Subcutaneous abdominal adipose tissue (tissue), 5 donors: Measurements from ENCODE around the gene SCAF1.

Source experiments
- H3K27ac ChIP-seq: one replicate; pipeline ENCODE4 v1.7.0; 2013; ENCODE audit warnings: low read depth, mild to moderate bottlenecking, inconsistent platforms, low read length, moderate library complexity
- H3K27me3 ChIP-seq, 5 donors: one replicate each; pipeline ENCODE4 v1.7.0; 2013; ENCODE audit warnings: low read length in 5 of 5, inconsistent platforms in 1 of 5; ENCODE audit not compliant: control insufficient read depth in 5 of 5, insufficient read depth in 4 of 5
- H3K36me3 ChIP-seq, 5 donors: one replicate each; pipeline ENCODE4 v1.7.0; 2013; ENCODE audit warnings: low read length in 5 of 5; ENCODE audit not compliant: control insufficient read depth in 5 of 5, insufficient read depth in 5 of 5
- H3K4me1 ChIP-seq, 5 donors: one replicate each; pipeline ENCODE4 v1.7.0; 2013; ENCODE audit warnings: low read length in 5 of 5, mild to moderate bottlenecking in 3 of 5, moderate library complexity in 1 of 5; ENCODE audit not compliant: control insufficient read depth in 5 of 5, insufficient read depth in 5 of 5
- H3K4me3 ChIP-seq, 5 donors: one replicate each; pipeline ENCODE4 v1.7.0; 2013; ENCODE audit warnings: low read length in 5 of 5, low read depth in 1 of 5
- H3K9ac ChIP-seq, 5 donors: one replicate each; pipeline ENCODE4 v1.7.0; 2013; ENCODE audit warnings: low read length in 5 of 5, mild to moderate bottlenecking in 4 of 5, moderate library complexity in 3 of 5
- H3K9me3 ChIP-seq, 5 donors: one replicate each; pipeline ENCODE4 v1.7.0; 2013; ENCODE audit warnings: low read length in 5 of 5; ENCODE audit not compliant: control insufficient read depth in 5 of 5
- donor health status: healthy.
- donor health status: healthy.
- donor health status: healthy.
- donor health status: healthy.
- donor health status: healthy.

SCAF1 gene

DNA sequence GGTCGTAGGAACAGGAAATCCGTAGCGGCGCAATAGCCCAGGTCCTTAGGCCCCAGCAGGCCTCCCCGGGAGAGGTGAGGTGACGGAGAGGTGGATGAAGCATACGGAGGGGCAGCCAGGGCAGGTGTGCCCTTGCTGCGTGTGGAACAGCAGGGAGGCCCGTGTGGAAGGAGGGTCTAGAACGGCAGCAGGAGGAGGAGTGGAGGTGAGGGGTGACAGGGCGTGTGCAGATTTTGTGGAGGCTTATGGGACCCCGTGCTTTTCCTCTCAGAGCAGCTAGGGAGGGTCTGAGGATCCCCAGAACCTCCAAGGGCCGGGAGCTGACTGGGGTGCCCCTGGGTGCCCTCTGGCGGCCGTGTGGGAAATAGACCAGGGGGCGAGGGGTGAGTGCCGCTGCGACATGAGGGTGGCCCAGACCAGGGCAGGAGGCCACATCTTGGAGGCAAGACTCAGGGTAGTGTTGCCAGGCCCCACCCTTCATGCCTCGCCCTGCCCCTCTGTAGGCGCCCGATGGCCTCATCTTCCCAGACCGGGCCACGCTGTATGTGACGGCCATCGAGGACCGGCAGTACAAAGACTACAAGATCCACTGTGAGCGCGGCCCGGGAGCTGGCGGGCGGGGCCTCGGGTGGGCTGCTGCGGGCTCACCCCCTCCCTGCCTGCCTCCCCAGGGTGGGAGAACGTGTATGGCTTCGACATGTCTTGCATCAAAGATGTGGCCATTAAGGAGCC is 42.4 kb downstream of the SCAF1 start:
- Histone ChIP-seq H3K4me1 (peaks cover 4 to 56% (median 35%) of the 10 kb centered on the region in 5 donors), H3K27ac (no peak overlapping the region), H3K9ac (no peak overlapping the region), H3K4me3 (no peak overlapping the region), H3K9me3 (no peaks in the 10 kb centered on the region), H3K27me3 (peaks cover 2 to 12% (median 6%) of the 10 kb centered on the region in 5 donors), H3K36me3 (peaks cover 0 to 57% (median 49%) of the 10 kb centered on the region in 5 donors)

DNA sequence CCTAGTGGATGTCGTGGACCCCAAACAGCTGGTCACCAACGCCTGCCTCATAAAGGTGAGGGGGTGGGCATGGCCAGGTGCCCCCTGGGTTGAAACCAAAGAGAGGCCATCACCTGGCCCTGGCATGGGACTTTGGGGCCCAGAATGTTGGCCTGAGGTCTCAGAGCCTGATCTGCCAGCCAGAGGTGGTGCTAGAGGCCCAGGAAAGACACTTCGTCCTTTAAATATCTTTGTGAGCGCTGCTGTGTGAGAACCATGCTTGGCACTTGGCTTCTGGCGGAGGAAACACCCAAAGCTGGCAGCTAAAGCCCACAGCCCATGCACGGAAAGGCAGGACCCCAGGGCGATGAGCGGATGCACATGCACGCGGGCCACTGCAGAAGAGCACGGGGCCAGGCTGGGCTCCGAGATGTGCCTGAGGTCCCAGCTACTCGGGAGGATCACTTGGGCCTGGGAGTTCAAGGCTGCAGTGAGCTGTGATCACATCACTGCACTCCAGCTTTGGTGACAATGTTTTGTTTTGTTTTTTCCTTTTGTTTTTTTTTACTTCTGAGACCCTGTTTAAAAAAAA is 43.1 kb downstream of the SCAF1 start:
- Histone ChIP-seq H3K27me3 (peaks cover 5 to 18% (median 10%) of the 10 kb centered on the region in 5 donors), H3K4me1 (peaks cover 4 to 57% (median 41%) of the 10 kb centered on the region in 5 donors), H3K36me3 (peaks cover 0 to 57% (median 49%) of the 10 kb centered on the region in 5 donors), H3K27ac (no peak overlapping the region), H3K4me3 (no peak overlapping the region), H3K9ac (no peak overlapping the region), H3K9me3 (no peaks in the 10 kb centered on the region)

DNA sequence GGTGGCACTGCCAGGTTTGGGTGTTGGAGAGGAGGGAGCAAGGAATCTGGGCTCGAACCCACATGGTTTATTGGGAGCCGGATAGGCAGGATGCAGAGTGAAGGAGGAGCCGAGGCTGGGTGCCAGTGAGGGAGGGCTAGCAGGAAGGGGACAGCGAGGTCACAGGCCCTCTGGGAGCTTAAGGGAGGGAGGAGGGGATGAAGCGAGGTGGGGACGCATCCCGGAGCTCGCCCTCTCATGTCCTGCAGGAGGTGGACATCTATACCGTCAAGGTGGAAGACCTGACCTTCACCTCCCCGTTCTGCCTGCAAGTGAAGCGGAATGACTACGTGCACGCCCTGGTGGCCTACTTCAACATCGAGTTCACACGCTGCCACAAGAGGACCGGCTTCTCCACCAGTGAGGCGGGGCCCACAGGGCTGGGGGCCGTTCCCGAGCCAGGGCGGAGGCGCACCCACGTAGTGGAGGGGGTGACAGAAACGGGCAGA is 43.9 kb downstream of the SCAF1 start:
- peaks cover 7 to 57% (median 41%) of the 10 kb centered on the region in 5 donors for H3K4me1 ChIP-seq
- no peak overlapping the region for H3K9ac ChIP-seq
- H3K9me3 ChIP-seq, result no peaks in the 10 kb centered on the region
- no peak overlapping the region for H3K27ac ChIP-seq
- peaks cover 9 to 25% (median 12%) of the 10 kb centered on the region in 5 donors for H3K27me3 ChIP-seq
- H3K4me3 ChIP-seq, result no peak overlapping the region
- peaks cover 0 to 57% (median 49%) of the 10 kb centered on the region in 5 donors for H3K36me3 ChIP-seq

DNA sequence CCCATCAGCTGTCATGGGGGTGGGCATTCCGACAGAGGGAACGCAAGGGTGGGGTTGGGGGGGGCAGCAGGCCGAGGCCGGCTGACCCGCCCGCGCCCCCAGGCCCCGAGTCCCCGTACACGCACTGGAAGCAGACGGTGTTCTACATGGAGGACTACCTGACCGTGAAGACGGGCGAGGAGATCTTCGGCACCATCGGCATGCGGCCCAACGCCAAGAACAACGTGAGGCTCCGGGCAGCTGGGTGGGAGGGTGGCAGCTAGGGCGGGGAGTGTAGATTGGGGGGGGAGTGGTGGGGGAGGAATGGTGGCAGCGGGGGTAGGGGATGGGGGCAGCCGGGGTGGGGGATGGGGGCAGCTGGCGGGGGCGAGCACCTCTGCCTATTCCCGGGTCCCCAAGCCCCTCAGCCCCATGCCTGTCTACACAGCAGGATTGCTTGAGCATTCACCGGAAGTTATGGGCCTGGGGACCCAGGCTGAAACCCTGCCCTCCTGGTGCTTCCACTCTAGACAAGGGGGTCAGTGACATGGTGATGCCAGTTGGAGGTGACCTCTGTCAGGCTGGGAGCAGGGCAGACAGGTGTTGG is 44.6 kb downstream of the SCAF1 start:
- peaks cover 7 to 61% (median 46%) of the 10 kb centered on the region in 5 donors for H3K4me1 ChIP-seq
- H3K27ac ChIP-seq, result no peak overlapping the region
- no peak overlapping the region for H3K9ac ChIP-seq
- no peak overlapping the region for H3K4me3 ChIP-seq
- H3K9me3 ChIP-seq, result no peaks in the 10 kb centered on the region
- H3K27me3 ChIP-seq, result peaks cover 10 to 32% (median 19%) of the 10 kb centered on the region in 5 donors
- peaks cover 0 to 57% (median 49%) of the 10 kb centered on the region in 5 donors for H3K36me3 ChIP-seq

DNA sequence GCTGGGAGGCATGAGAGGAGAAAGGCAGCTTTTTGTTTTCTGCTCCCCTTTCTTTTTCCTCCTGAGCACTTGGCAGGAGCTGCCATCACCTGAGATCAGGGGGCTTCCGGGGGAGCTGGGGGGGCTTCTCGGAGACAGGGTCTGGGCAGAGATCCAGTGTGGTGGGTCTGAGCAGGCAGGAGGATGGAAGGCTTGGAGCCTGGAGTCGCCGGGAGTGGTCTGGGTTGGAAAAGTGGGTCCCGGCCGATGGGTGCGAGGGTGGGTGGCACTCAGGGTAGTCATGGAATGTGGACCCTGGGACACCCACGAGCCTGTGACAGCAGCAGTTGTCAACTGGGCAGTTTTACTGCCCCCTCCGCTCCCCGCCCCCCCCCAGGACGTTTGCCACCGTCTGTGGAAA is 45.1 kb downstream of the SCAF1 start:
- peaks cover 10 to 33% (median 21%) of the 10 kb centered on the region in 5 donors for H3K27me3 ChIP-seq
- H3K36me3 ChIP-seq, result peaks cover 0 to 51% (median 43%) of the 10 kb centered on the region in 5 donors
- H3K9ac ChIP-seq, result no peak overlapping the region
- peak overlapping the region in 1 of 5 donors; percentile 65 for H3K4me3 ChIP-seq
- H3K9me3 ChIP-seq, result no peaks in the 10 kb centered on the region
- H3K27ac ChIP-seq, result no peak overlapping the region
- peaks cover 7 to 58% (median 41%) of the 10 kb centered on the region in 5 donors for H3K4me1 ChIP-seq

DNA sequence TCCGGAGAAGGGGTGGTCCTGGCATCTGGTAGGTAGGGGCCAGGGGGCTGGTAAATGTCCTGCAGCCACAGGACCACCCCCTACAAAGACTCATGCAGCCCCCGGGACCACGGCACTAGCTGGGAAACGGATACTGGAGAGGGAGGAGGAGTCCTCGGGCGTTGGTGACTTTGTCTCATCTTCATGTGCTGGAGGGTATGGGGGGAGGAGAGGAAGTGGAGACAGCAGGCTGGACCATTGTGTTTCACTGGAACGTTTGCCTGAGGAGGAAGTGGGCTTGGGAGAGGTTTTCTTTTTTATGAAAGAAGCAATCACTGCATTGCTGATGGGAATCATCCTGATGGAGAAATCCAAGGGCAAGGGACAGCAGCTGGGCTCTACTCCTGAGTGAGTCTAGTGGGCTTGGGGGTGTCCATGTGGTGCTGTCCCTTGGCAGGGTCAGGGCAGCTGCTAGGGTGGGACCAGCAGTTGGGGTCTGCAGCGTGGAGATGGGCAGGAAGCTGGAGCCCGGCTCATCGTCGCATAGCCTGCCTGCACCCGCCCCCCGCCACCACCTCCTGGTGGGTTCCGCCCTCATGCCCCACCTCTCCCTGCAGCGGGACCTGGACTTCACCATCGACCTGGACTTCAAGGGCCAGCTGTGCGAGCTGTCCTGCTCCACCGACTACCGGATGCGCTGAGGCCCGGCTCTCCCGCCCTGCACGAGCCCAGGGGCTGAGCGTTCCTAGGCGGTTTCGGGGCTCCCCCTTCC is 45.7 kb downstream of the SCAF1 start:
- Histone ChIP-seq H3K4me1 (peaks cover 7 to 58% (median 40%) of the 10 kb centered on the region in 5 donors), H3K9ac (no peak overlapping the region), H3K27me3 (peaks cover 10 to 33% (median 21%) of the 10 kb centered on the region in 5 donors), H3K27ac (no peak overlapping the region), H3K9me3 (no peaks in the 10 kb centered on the region), H3K4me3 (peak overlapping the region in 2 of 5 donors; percentile 24 to 65), H3K36me3 (peaks cover 0 to 46% (median 39%) of the 10 kb centered on the region in 5 donors)

DNA sequence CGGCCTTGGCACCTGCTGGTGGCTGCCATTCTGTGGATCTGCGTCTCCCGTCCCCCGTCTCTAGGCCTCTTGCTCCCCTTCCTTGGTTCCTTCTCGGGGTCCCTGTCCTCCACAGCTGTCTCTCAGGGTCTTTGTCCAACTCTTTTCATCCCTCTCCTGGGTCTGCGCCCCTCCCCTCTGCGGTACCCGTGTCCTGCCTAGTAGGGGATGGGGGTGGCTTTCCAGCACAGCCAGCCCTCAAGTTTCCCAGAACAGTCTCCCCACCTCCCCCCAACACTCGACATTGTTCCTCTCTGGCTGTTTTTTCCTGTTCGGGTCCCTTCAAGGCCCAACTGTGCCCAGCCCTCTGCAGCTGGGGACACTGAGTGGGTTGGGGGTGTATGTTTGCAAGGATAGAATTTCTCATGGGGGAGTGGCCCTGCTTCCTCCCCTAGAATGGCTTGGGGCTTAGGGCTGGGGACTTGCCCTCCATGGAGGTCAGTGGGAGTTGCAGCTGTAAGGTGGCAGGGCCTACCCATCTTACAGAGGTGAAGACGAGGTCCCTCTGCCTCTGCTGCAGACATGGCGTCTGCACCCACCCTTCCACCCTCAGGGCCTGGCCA is 46.6 kb downstream of the SCAF1 start:
- peak overlapping the region in 2 of 5 donors; percentile 19 to 65 for H3K4me3 ChIP-seq

DNA sequence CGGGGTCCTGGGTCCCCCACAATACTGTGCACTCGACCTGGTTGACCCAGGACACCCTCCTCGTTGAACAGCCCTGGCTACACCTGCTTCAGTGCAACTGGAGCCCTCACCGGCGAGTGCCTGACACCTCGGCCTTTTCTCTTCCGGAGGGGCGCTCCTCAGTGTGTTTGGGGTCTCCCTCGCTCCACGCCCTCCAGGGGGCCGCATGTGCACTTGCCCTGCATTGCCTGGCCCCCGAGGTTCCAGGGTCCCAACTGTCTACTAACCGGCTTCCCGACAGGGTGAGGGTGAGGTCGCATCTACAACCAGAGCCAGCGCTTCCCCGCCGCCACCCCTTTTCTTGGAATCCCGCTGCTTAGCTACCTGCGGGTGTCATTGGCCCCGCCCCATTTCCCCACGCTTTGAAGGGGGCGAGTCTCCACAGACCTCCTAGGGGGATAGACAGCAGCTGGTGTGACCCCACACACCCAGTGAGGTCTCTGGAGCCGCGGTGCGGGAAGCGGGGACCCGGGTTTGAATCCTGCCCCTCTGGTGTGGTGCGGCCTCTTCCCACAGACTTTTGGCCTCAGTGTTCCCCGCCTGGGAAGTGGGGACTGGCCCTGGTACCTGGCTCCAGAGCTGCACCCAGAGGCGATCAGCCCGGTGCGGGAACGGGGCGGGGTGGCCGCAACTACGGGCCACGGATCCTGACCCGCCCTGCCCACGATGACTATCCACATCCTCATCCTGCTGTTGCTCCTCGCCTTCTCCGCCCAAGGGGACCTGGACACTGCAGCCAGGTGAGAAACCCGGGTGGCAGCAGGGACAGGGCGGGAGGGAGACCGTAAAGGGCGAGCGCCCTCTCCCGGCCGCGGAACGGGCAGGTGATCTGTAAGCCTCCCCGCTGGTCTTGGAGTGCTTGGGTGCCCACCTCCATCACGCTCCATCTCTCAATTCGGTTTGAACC is 47.4 kb downstream of the SCAF1 start, which contains the start of gene ADM5:
ADM5 (plus strand) TSS at position 462 of the 946 bp plus-strand sequence; CDS start at position 706, 244 bp downstream.
- peak within 1 kb of the TSS; percentile 43 to 75 (median 66) for H3K4me3 ChIP-seq
- H3K27me3 ChIP-seq, result peaks cover 10 to 33% (median 21%) of the 10 kb centered on the region in 5 donors
- peak within 1 kb of the TSS; percentile 30 for H3K27ac ChIP-seq
- peaks cover 0 to 34% (median 28%) of the 10 kb centered on the region in 5 donors for H3K36me3 ChIP-seq
- H3K9ac ChIP-seq, result peak within 1 kb of the TSS in 3 of 5 donors; percentile 27 to 68 (median 50)
- H3K4me1 ChIP-seq, result peaks cover 7 to 58% (median 40%) of the 10 kb centered on the region in 5 donors
- H3K9me3 ChIP-seq, result no peaks in the 10 kb centered on the region

More for the DNA sequence above, 46.6 kb downstream of the SCAF1 start:
- no peaks in the 10 kb centered on the region for H3K9me3 ChIP-seq
- H3K27me3 ChIP-seq, result peaks cover 10 to 33% (median 21%) of the 10 kb centered on the region in 5 donors
- peaks cover 7 to 58% (median 40%) of the 10 kb centered on the region in 5 donors for H3K4me1 ChIP-seq
- peak overlapping the region in 1 of 5 donors; percentile 14 for H3K9ac ChIP-seq
- no peak overlapping the region for H3K27ac ChIP-seq
- H3K36me3 ChIP-seq, result peaks cover 0 to 42% (median 36%) of the 10 kb centered on the region in 5 donors
